Measurements from ENCODE around the gene PDZRN4. TPM values are rescaled to one million over a fixed set of nuclear protein-coding genes. Genes with fewer than 3 reads are reported as not detected.

PDZRN4 gene
- total RNA-seq, 1 experiment from 2014 or later, result not detected

DNA sequence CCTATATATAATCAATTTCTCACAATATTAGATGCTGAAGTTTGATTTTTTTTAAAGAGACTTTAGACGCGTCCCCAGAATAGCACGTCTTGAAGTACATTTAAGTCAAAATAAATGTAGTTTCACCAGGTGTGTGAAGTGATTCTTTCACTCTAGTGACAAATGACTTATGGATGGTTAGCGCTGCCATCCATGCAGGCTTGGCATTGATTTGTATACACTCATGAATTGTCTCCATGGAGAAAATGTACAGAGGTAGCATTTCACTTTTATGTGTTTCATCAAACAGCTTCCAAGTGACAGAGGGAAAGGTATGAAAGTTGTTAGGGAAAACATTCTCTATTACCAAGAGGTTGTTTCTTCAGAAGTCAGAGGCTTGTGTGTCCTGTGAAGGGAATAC is 360.8 kb downstream of the PDZRN4 start:
- POLR2A ChIA-PET, result no interaction called here
- no peaks in the 10 kb centered on the region for H3K36me3 Mint-ChIP-seq (ENCODE audit: insufficient read depth, unreplicated experiment)
- BruUV-seq (replicated peaks), result no TSS peak
- Histone ChIP-seq H3K4me1 (no peaks in the 10 kb centered on the region), H3K27me3 (replicated peaks; ENCODE audit: control insufficient read depth, insufficient read depth, low read length) (no peaks in the 10 kb centered on the region), H3K4me3 (ENCODE audit: low read depth, low read length) (no peak overlapping the region), H3K36me3 (ENCODE audit: control insufficient read depth, insufficient read depth, low read length) (no peaks in the 10 kb centered on the region), H3K9me3 (no peaks in the 10 kb centered on the region)
- no peaks in the 10 kb centered on the region for H3K9me3 Mint-ChIP-seq (ENCODE audit: unreplicated experiment)
- no peak overlapping the region for H3K4me3 Mint-ChIP-seq (ENCODE audit: unreplicated experiment)
- H3K27me3 Mint-ChIP-seq (ENCODE audit: insufficient read depth, unreplicated experiment), result peaks cover 10% of the 10 kb centered on the region
- intact Hi-C loops (cut with micrococcal nuclease; ENCODE audit: unreplicated experiment), result no loop called here
- CTCF ChIA-PET, result no interaction called here
- no peaks in the 10 kb centered on the region for H3K4me1 Mint-ChIP-seq (ENCODE audit: low read depth, unreplicated experiment)
- DNase-seq, result no peak
- TF ChIP-seq, protein P1, sequence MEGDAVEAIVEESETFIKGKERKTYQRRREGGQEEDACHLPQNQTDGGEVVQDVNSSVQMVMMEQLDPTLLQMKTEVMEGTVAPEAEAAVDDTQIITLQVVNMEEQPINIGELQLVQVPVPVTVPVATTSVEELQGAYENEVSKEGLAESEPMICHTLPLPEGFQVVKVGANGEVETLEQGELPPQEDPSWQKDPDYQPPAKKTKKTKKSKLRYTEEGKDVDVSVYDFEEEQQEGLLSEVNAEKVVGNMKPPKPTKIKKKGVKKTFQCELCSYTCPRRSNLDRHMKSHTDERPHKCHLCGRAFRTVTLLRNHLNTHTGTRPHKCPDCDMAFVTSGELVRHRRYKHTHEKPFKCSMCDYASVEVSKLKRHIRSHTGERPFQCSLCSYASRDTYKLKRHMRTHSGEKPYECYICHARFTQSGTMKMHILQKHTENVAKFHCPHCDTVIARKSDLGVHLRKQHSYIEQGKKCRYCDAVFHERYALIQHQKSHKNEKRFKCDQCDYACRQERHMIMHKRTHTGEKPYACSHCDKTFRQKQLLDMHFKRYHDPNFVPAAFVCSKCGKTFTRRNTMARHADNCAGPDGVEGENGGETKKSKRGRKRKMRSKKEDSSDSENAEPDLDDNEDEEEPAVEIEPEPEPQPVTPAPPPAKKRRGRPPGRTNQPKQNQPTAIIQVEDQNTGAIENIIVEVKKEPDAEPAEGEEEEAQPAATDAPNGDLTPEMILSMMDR (IDR thresholded peaks at IDR 0.05; ENCODE audit: insufficient read depth in 1 of 2, low read depth in 1 of 2, low read length in 1 of 2, severe bottlenecking in 1 of 2, unreplicated experiment in 1 of 2), result no peak
- H3K27ac Mint-ChIP-seq (ENCODE audit: unreplicated experiment), result no peak overlapping the region

DNA sequence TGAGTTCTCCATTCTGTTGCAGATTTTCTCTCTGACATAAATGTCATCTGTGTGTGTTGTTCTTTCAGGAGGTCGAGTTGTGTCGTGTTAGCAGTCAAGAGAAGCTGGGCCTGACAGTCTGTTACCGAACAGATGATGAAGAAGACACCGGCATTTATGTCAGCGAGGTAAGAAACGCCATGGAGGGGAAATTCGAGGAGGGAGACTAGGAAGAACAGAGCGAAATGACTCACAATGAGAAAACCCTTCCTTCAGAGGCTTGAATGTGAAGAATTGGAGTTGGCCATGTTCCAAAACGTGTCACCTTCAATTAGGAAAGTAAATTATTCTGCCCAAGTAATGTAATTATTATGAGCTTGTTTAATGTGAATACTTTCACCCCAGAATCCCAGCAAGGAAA is 364.5 kb downstream of the PDZRN4 start:
- H3K27ac Mint-ChIP-seq (ENCODE audit: unreplicated experiment), result no peak overlapping the region

DNA sequence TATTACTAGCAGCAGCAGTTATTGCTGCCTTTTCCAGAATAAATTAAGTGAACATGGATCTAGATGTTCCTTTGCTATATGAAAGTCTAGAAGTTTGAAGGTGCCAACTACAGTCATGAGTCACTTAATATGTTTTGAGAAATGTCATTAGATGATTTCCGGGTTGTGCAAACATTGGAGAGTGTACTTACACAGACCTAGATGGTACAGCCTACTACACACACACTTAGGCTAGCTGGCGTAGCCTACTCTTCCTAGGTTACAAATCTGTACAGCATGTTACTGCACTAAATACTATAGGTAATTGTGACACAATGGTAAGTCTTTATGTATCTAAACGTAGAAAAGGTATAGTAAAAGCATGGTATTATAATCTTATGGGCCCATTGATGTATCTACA is 368.1 kb downstream of the PDZRN4 start:
- TF ChIP-seq, protein P1 (IDR thresholded peaks at IDR 0.05; ENCODE audit: insufficient read depth in 1 of 2, low read depth in 1 of 2, low read length in 1 of 2, severe bottlenecking in 1 of 2, unreplicated experiment in 1 of 2), result no peak
- H3K4me1 ChIP-seq, result no peaks in the 10 kb centered on the region
- no peaks in the 10 kb centered on the region for H3K27me3 ChIP-seq (replicated peaks; ENCODE audit: control insufficient read depth, insufficient read depth, low read length)
- BruUV-seq (replicated peaks), result no TSS peak
- Mint-ChIP-seq H3K9me3 (ENCODE audit: unreplicated experiment) (no peaks in the 10 kb centered on the region), H3K36me3 (ENCODE audit: insufficient read depth, unreplicated experiment) (no peaks in the 10 kb centered on the region), H3K4me1 (ENCODE audit: low read depth, unreplicated experiment) (no peaks in the 10 kb centered on the region), H3K27me3 (ENCODE audit: insufficient read depth, unreplicated experiment) (peaks cover 8% of the 10 kb centered on the region), H3K27ac (ENCODE audit: unreplicated experiment) (no peak overlapping the region), H3K4me3 (ENCODE audit: unreplicated experiment) (no peak overlapping the region)
- ChIA-PET POLR2A (no interaction called here), CTCF (no interaction called here)
- no peak overlapping the region for H3K4me3 ChIP-seq (ENCODE audit: low read depth, low read length)
- intact Hi-C loops (cut with micrococcal nuclease; ENCODE audit: unreplicated experiment), result no loop called here
- no peaks in the 10 kb centered on the region for H3K9me3 ChIP-seq
- H3K36me3 ChIP-seq (ENCODE audit: control insufficient read depth, insufficient read depth, low read length), result no peaks in the 10 kb centered on the region
- DNase-seq, result no peak

More for the DNA sequence above, 364.5 kb downstream of the PDZRN4 start:
- no peaks in the 10 kb centered on the region for H3K4me1 ChIP-seq
- BruUV-seq (replicated peaks), result no TSS peak
- no peak for DNase-seq
- ChIA-PET POLR2A (no interaction called here), CTCF (no interaction called here)
- Mint-ChIP-seq H3K9me3 (ENCODE audit: unreplicated experiment) (no peaks in the 10 kb centered on the region), H3K4me3 (ENCODE audit: unreplicated experiment) (no peak overlapping the region), H3K4me1 (ENCODE audit: low read depth, unreplicated experiment) (no peaks in the 10 kb centered on the region), H3K36me3 (ENCODE audit: insufficient read depth, unreplicated experiment) (no peaks in the 10 kb centered on the region), H3K27me3 (ENCODE audit: insufficient read depth, unreplicated experiment) (peaks cover 7% of the 10 kb centered on the region)
- no peak overlapping the region for H3K4me3 ChIP-seq (ENCODE audit: low read depth, low read length)
- intact Hi-C loops (cut with micrococcal nuclease; ENCODE audit: unreplicated experiment), result no loop called here
- H3K36me3 ChIP-seq (ENCODE audit: control insufficient read depth, insufficient read depth, low read length), result no peaks in the 10 kb centered on the region
- TF ChIP-seq, protein P1 (IDR thresholded peaks at IDR 0.05; ENCODE audit: insufficient read depth in 1 of 2, low read depth in 1 of 2, low read length in 1 of 2, severe bottlenecking in 1 of 2, unreplicated experiment in 1 of 2), result no peak
- H3K9me3 ChIP-seq, result no peaks in the 10 kb centered on the region
- no peaks in the 10 kb centered on the region for H3K27me3 ChIP-seq (replicated peaks; ENCODE audit: control insufficient read depth, insufficient read depth, low read length)

Measured in Caco-2 (cell line).